Pulmonary artery endothelial cell (primary cell): Measurements from ENCODE around the gene BHLHA9. TPM values are rescaled to one million over a fixed set of nuclear protein-coding genes. Genes with fewer than 3 reads are reported as not detected.

ENCODE experiments used
- DNase-seq: peaks from one replicate; pipeline ENCODE4 v3.0.0-alpha.2; 2011; ENCODE audit warnings: low read depth, low spot score
- total RNA-seq: library from RNA; depleted of rRNA; stranded (reverse); fragments of >200 nt; gene quantifications from 2 replicates; pipeline ENCODE4 v1.2.3, GENCODE V29; 2014

The BHLHA9 gene
- total RNA-seq, 1 donor from 2014 or later, result not detected

GRCh38 chr17:1255041-1255440, 15.2 kb upstream of the BHLHA9 start:
- no peak for DNase-seq

GRCh38 chr17:1256699-1257098, 13.5 kb upstream of the BHLHA9 start:
- DNase-seq, result no peak

- DNase-seq, result no peak
Observed at GRCh38 chr17:1260086-1260769, 10.0 kb upstream of the BHLHA9 start.

- no peak for DNase-seq
Observed at GRCh38 chr17:1260770-1261161, 9.5 kb upstream of the BHLHA9 start.

- DNase-seq, result no peak
Observed at GRCh38 chr17:1264196-1264595, 6.0 kb upstream of the BHLHA9 start.

GRCh38 chr17:1267471-1267943, 2.7 kb upstream of the BHLHA9 start:
- DNase-seq, result no peak

GRCh38 chr17:1271030-1271423, 783 bp downstream of the BHLHA9 start:
- DNase-seq, result no peak

GRCh38 chr17:1271441-1271840, 1.2 kb downstream of the BHLHA9 start:
- DNase-seq, result no peak

GRCh38 chr17:1272701-1273100, 2.5 kb downstream of the BHLHA9 start:
- DNase-seq, result no peak

GRCh38 chr17:1273492-1274244, 3.4 kb downstream of the BHLHA9 start:
- DNase-seq, result no peak

GRCh38 chr17:1274245-1274608, 4.0 kb downstream of the BHLHA9 start:
- no peak for DNase-seq

- DNase-seq, result no peak
Observed at GRCh38 chr17:1275205-1275961, 5.1 kb downstream of the BHLHA9 start.

GRCh38 chr17:1275962-1276736, 5.9 kb downstream of the BHLHA9 start:
- DNase-seq, result no peak

- DNase-seq, result no peak
Observed at GRCh38 chr17:1280652-1281051, 10.4 kb downstream of the BHLHA9 start.

- no peak for DNase-seq
Observed at GRCh38 chr17:1286379-1287106, 16.3 kb downstream of the BHLHA9 start.

- DNase-seq, result no peak
Observed at GRCh38 chr17:1289695-1290094, 19.5 kb downstream of the BHLHA9 start.

GRCh38 chr17:1290676-1291075, 20.4 kb downstream of the BHLHA9 start:
- no peak for DNase-seq

GRCh38 chr17:1294157-1294717, 24.0 kb downstream of the BHLHA9 start:
- no peak for DNase-seq

- no peak for DNase-seq
Observed at GRCh38 chr17:1298606-1299005, 28.4 kb downstream of the BHLHA9 start.

GRCh38 chr17:1299552-1300370, 29.5 kb downstream of the BHLHA9 start:
- no peak for DNase-seq
